Karpas-422 (cell line): ENCODE measurements around the gene FRRS1. TPM values are rescaled to one million over a fixed set of nuclear protein-coding genes. Genes with fewer than 3 reads are reported as not detected.
"Not testable (repeated sequence)": the region's sequence is repeated elsewhere in the genome, so short reads cannot be mapped to it uniquely, and the experiment has no call there.

Experiments used
- DNase-seq: peaks from one replicate; pipeline ENCODE4 v3.0.0-alpha.2; 2015
- H2AFZ ChIP-seq: fragments of 200-600 bp; sonication (generic); 2 replicates; pipeline ENCODE4 v1.6.1; 2014; ENCODE audit warnings: antibody characterized with exemption, low read length, mixed read lengths
- H3K27ac ChIP-seq: fragments of 200-600 bp; sonication (generic); 2 replicates; pipeline ENCODE4 v1.5.1; 2014; ENCODE audit warnings: mild to moderate bottlenecking, low read length, moderate library complexity
- H3K27me3 ChIP-seq: fragments of 200-600 bp; sonication (generic); 2 replicates; pipeline ENCODE4 v1.6.1; 2014; ENCODE audit warnings: low read length, mixed read lengths
- H3K36me3 ChIP-seq: fragments of 200-600 bp; sonication (generic); 2 replicates; pipeline ENCODE4 v1.6.1; 2014; ENCODE audit warnings: low read length, mixed read lengths; ENCODE audit not compliant: insufficient read depth
- H3K4me1 ChIP-seq: fragments of 200-600 bp; sonication (generic); 2 replicates; pipeline ENCODE4 v1.6.1; 2014; ENCODE audit warnings: mild to moderate bottlenecking, low read length, mixed read lengths
- H3K4me2 ChIP-seq: fragments of 200-600 bp; sonication (generic); 2 replicates; pipeline ENCODE4 v1.6.1; 2014; ENCODE audit warnings: low read length, low read depth, mild to moderate bottlenecking; ENCODE audit not compliant: poor library complexity, severe bottlenecking
- H3K4me3 ChIP-seq: fragments of 200-600 bp; sonication (generic); 2 replicates; pipeline ENCODE4 v1.5.1; 2014; ENCODE audit warnings: mild to moderate bottlenecking, antibody characterized with exemption, low read length, mixed read lengths
- H3K79me2 ChIP-seq: fragments of 200-600 bp; sonication (generic); 2 replicates; pipeline ENCODE4 v1.6.1; 2014; ENCODE audit warnings: mild to moderate bottlenecking, low read length, mixed read lengths
- H3K9ac ChIP-seq: fragments of 200-600 bp; sonication (generic); 2 replicates; pipeline ENCODE4 v1.6.0; 2014; ENCODE audit warnings: low read length
- H3K9me2 ChIP-seq: fragments of 200-600 bp; sonication (generic), shearing (Covaris generic); replicated peaks from 2 replicates; pipeline ENCODE4 v1.6.0; 2014; ENCODE audit warnings: mild to moderate bottlenecking, low read length, moderate library complexity; ENCODE audit not compliant: insufficient read depth
- H3K9me3 ChIP-seq: fragments of 300-700, 200-600 bp; sonication (generic); 2 replicates; pipeline ENCODE4 v1.6.1; 2014; ENCODE audit warnings: low read length, mixed read lengths
- H4K20me1 ChIP-seq: fragments of 200-600 bp; sonication (generic); 2 replicates; pipeline ENCODE4 v1.6.1; 2014; ENCODE audit warnings: mild to moderate bottlenecking, antibody characterized with exemption, low read length, low read depth; ENCODE audit not compliant: insufficient read depth
- total RNA-seq: library from RNA; depleted of rRNA; stranded (reverse); fragments of >200 nt; shearing (Covaris generic); gene quantifications from 2 replicates; pipeline ENCODE4 v1.2.3, GENCODE V29; 2014; ENCODE audit warnings: low replicate concordance

FRRS1 gene
- total RNA-seq, 1 experiment from 2014 or later = 47.1 TPM

DNA sequence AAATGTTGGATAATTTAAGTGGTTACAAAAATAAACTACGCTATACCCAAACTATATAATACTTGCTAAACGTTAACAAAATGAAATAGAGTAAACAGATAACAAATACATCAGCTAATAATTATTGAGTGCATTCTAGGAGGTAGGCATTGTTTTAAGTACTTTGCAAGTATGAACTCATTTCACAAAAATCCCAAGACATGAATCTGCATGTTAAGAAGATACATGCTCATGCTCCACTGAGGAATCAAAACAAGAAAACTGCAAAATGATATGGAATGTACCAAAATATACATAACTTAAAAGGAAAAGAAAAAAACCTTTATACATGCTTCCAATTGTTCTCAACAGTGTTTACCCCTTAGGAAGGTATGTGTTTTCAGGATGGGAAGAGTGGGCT is 2.5 kb downstream of the FRRS1 start:
- Histone ChIP-seq H3K36me3 (peaks cover 13% of the 10 kb centered on the region), H3K79me2 (peaks cover 73% of the 10 kb centered on the region), H3K9ac (no peak overlapping the region), H4K20me1 (no peaks in the 10 kb centered on the region), H3K9me2 (no peaks in the 10 kb centered on the region), H3K9me3 (no peaks in the 10 kb centered on the region), H3K4me1 (peaks cover 69% of the 10 kb centered on the region), H3K4me2 (peak overlapping the region; percentile 93), H3K4me3 (peak overlapping the region; percentile 59), H3K27ac (0 out of 2 replicates have a peak overlapping the region, but pooled peaks have one; percentile 44), H3K27me3 (no peaks in the 10 kb centered on the region), H2AFZ (no peak overlapping the region)
- no peak for DNase-seq

DNA sequence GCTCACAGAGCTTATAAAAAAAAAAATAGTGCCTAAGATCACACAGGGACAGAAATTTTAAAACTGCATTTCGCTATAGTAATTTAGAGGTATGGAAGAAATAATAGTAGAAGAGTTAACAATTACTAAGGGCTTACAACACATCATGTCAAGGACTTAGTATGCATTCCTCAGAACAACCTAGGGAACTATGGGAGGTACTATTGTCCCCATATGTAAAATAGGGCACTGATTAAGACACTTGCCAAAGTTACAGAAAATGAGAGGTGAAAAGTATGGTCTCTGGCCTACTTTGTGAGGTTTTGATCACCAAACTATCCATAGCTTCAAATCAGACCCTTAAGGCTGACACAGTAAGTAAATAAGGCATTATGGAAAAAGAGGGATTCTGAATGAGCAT is 4.7 kb downstream of the FRRS1 start:
- no peaks in the 10 kb centered on the region for H4K20me1 ChIP-seq
- peaks cover 94% of the 10 kb centered on the region for H3K79me2 ChIP-seq
- peaks cover 81% of the 10 kb centered on the region for H3K4me1 ChIP-seq
- peak overlapping the region; percentile 54 for H3K27ac ChIP-seq
- no peaks in the 10 kb centered on the region for H3K27me3 ChIP-seq
- H2AFZ ChIP-seq = no peak overlapping the region
- no peak overlapping the region for H3K9ac ChIP-seq
- H3K9me3 ChIP-seq = no peaks in the 10 kb centered on the region
- H3K36me3 ChIP-seq = peaks cover 13% of the 10 kb centered on the region
- H3K4me2 ChIP-seq = peak overlapping the region; percentile 93
- H3K4me3 ChIP-seq = no peak overlapping the region
- no peaks in the 10 kb centered on the region for H3K9me2 ChIP-seq
- DNase-seq = no peak

DNA sequence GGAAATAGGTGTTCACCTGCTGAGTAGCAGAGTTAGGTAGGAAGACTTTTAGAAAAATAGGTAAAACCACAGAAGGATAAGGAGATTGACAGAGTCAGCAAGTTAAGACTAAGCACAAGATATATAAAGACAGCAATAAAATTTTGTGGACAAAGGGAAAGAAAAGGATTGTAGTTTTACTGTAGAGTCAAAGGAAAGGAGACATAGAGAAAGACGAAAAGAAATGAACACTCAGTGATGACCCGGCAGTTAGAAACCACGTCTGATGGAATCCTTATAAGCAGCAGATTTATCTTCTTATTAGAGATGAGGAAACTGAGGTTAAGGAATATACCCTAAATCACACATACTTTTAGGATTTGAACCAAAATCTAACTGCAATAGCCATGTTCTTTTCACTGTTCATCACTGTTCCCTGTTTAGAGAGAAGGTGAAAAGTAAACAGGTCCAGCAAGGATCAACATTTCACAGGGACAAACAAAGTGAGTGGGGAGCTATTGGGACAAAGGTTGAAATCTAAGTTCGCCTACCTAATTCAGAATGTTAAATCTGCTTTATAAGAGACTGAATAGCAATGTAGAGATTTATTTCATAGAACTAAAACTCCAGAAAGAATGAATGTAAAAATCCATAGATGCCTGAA is 6.8 kb downstream of the FRRS1 start:
- DNase-seq = no peak
- H3K36me3 ChIP-seq = peaks cover 19% of the 10 kb centered on the region
- peak overlapping the region; percentile 59 for H3K4me2 ChIP-seq
- no peaks in the 10 kb centered on the region for H4K20me1 ChIP-seq
- H3K79me2 ChIP-seq = peaks cover 99% of the 10 kb centered on the region
- no peaks in the 10 kb centered on the region for H3K27me3 ChIP-seq
- H3K4me1 ChIP-seq = peaks cover 84% of the 10 kb centered on the region
- H3K9ac ChIP-seq = peak overlapping the region; percentile 3; the same call in 1 of the 2 replicates
- no peaks in the 10 kb centered on the region for H3K9me2 ChIP-seq
- H2AFZ ChIP-seq = no peak overlapping the region
- H3K4me3 ChIP-seq = peak overlapping the region; percentile 27
- H3K27ac ChIP-seq = peak overlapping the region; percentile 67
- no peaks in the 10 kb centered on the region for H3K9me3 ChIP-seq

DNA sequence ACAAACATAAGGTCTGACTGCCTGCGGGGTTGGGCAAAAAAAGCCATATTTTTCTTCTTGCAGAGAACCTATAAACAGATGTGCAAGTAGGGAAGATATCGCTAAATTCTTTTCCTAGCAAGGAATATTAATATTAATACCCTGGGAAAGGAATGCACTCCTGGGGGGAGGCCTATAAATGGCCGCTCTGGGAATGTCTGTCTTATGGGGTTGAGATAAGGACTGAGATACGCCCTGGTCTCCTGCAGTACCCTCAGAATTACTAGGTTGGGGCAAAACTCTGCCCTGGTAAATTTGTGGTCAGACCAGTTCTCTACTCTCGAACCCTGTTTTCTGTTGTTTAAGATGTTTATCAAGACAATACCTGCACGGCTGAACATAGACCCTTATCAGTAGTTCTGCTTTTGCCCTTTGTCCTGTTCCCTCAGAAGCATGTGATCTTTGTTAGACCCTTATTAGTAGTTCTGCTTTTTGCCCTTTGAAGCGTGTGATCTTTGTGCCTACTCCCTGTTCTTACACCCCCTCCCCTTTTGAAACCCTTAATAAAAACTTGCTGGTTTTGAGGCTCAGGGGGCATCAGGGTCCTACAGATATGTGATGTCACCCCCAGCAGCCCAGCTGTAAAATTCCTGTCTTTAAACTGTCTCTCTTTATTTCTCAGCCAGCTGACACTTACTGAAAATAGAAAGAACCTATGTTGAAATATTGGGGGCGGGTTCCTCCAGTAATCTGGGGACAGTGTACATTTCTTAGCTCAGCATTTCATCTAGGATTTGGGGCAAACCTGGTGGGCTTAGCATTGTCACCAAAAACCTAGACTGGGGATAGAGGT is 7.5 kb downstream of the FRRS1 start:
- not testable (repeated sequence) for H3K9me3 ChIP-seq, H3K9me2 ChIP-seq, H3K27me3 ChIP-seq, H2AFZ ChIP-seq, H4K20me1 ChIP-seq
- peak overlapping the region; percentile 27 for H3K4me3 ChIP-seq
- peak overlapping the region; percentile 67 for H3K27ac ChIP-seq
- H3K4me2 ChIP-seq = peak overlapping the region; percentile 59
- peak overlapping the region; percentile 3; the same call in 1 of the 2 replicates for H3K9ac ChIP-seq
- peak; percentile 53 for DNase-seq
- H3K79me2 ChIP-seq = peaks cover 99% of the 10 kb centered on the region
- H3K36me3 ChIP-seq = peaks cover 19% of the 10 kb centered on the region
- peaks cover 77% of the 10 kb centered on the region for H3K4me1 ChIP-seq

DNA sequence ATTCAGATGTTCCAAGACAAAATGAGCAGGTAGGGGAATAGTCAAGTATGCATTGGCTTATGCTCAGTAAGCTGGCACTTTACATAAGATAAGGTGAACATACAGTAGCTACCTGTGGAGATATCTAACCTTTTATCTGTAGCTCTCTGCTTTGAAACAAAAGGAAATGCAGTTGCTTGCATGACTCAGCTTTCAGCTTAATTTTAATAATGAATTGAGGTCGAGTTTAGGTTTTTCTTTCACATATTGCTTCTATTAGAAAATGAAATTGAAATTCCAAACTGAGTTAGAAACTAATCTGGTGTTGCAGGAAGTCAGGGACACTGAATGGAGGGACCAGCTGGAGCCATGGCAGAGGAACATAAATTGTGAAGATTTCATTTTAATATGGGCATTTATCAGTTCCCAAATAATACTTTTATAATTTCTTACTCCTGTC is 8.3 kb downstream of the FRRS1 start:
- Histone ChIP-seq H3K27me3 (no peaks in the 10 kb centered on the region), H3K27ac (peak overlapping the region; percentile 67), H3K4me2 (peak overlapping the region; percentile 59), H2AFZ (no peak overlapping the region), H3K79me2 (peaks cover 98% of the 10 kb centered on the region), H3K9me3 (no peaks in the 10 kb centered on the region), H3K36me3 (peaks cover 18% of the 10 kb centered on the region), H3K9me2 (no peaks in the 10 kb centered on the region), H3K9ac (no peak overlapping the region), H3K4me1 (peaks cover 69% of the 10 kb centered on the region), H4K20me1 (no peaks in the 10 kb centered on the region), H3K4me3 (peak overlapping the region; percentile 19; the same call in 1 of the 2 replicates)
- no peak for DNase-seq

DNA sequence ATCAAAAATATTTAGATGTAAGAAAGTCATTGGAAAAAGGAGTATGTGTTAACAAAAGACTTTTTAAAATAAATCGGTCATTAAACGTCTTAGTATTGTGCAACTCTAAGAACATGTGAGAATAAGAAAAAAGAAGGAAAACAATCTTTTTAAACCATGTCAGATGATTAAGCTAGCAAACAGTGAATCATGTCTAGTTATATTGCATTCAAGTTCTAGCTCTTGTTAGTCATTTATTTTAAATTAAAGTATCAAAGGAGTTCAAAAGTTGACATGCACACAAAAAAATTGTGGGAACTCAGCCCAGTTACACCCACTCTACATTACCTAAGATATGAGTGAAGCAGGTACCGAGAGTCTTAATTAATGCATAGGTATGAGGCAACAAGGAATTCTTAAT is 9.8 kb downstream of the FRRS1 start:
- Histone ChIP-seq H3K9me3 (no peaks in the 10 kb centered on the region), H3K9me2 (no peaks in the 10 kb centered on the region), H3K36me3 (peaks cover 17% of the 10 kb centered on the region), H3K4me2 (no peak overlapping the region), H3K4me1 (peaks cover 60% of the 10 kb centered on the region), H2AFZ (no peak overlapping the region), H3K9ac (no peak overlapping the region), H3K79me2 (peaks cover 97% of the 10 kb centered on the region), H3K27ac (peak overlapping the region; percentile 67), H3K4me3 (no peak overlapping the region), H3K27me3 (no peaks in the 10 kb centered on the region), H4K20me1 (no peaks in the 10 kb centered on the region)
- DNase-seq = no peak

DNA sequence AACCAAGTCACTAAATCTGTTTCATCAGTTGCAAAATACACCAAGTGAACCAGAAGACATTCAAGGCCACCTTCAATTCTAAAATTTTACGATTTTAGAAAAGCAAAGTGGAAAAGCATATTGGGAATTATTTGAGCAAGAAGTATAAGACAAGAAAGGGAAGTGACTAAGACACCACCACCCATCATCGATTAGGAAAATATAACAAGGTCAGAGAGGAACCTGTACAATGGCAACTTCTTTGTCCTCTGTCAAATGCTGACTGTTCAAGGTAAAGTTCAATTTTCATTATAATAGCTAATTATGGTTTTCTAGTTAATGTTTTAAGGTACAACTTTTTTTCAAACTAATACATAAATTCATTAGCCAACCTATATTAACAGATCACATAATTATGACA is 10.8 kb downstream of the FRRS1 start:
- Histone ChIP-seq H3K27me3 (no peaks in the 10 kb centered on the region), H3K4me2 (peak overlapping the region; percentile 21), H3K4me3 (no peak overlapping the region), H3K9ac (no peak overlapping the region), H3K4me1 (peaks cover 66% of the 10 kb centered on the region), H3K79me2 (peaks cover 97% of the 10 kb centered on the region), H3K9me3 (no peaks in the 10 kb centered on the region), H4K20me1 (no peaks in the 10 kb centered on the region), H3K27ac (peak overlapping the region; percentile 67), H3K36me3 (peaks cover 17% of the 10 kb centered on the region), H2AFZ (no peak overlapping the region), H3K9me2 (no peaks in the 10 kb centered on the region)
- DNase-seq = no peak

DNA sequence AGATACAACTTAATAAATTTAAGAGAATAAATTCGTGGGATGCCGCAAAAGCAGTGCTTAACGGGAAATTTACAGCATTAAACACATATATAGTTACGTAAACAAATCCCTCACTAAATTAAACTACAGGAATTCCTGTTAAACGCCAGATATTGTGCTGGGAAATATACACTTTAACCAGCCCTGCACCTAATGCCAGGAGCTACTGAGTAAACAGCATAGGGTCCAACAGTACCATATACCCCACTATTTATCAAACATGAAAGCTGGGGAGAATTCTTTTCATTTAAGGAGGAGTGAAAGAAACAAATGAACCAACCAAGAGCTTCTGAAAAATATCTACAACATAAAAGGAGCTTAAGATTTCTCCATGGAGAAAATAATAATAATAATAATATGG is 11.7 kb downstream of the FRRS1 start:
- Histone ChIP-seq H3K79me2 (peaks cover 97% of the 10 kb centered on the region), H3K27me3 (no peaks in the 10 kb centered on the region), H3K9me3 (no peaks in the 10 kb centered on the region), H3K36me3 (peaks cover 11% of the 10 kb centered on the region), H3K4me1 (peaks cover 64% of the 10 kb centered on the region), H3K9ac (no peak overlapping the region), H3K27ac (no peak overlapping the region), H3K4me3 (no peak overlapping the region), H3K9me2 (no peaks in the 10 kb centered on the region), H4K20me1 (no peaks in the 10 kb centered on the region), H2AFZ (no peak overlapping the region), H3K4me2 (no peak overlapping the region)
- no peak for DNase-seq
